B cell (primary cell): ENCODE measurements around the gene GRB14. TPM values are rescaled to one million over a fixed set of nuclear protein-coding genes. Genes with fewer than 3 reads are reported as not detected.

Experiments
- ATAC-seq: fragments of 200-7000 bp; cut with Tn5 transposase; one replicate; pipeline ENCODE4 v1.10.0; 2021; ENCODE audit warnings: low read depth, mild to moderate bottlenecking, moderate number of reproducible peaks, moderate library complexity
- CTCF ChIA-PET: fragments of 350-600 bp; sonication (Branson Sonifier 250); formaldehyde crosslinking; loops from one replicate; lab custom pipeline; 2021; ENCODE audit warnings: antibody characterized with exemption, inconsistent platforms; lab: Charles Lee
- POLR2A ChIA-PET: fragments of 350-600 bp; sonication (Branson Sonifier 250); formaldehyde crosslinking; loops from one replicate; lab custom pipeline; 2021; ENCODE audit warnings: antibody characterized with exemption; lab: Charles Lee
- DNase-seq: peaks from one replicate; pipeline ENCODE4 v3.0.0; 2013
- H2AFZ ChIP-seq: 2 replicates; pipeline ENCODE4 v1.6.1; 2012; ENCODE audit warnings: mild to moderate bottlenecking, low read depth, low read length; ENCODE audit not compliant: insufficient read depth, poor library complexity, severe bottlenecking
- H3K27ac ChIP-seq, 2 donors: 1 replicate in 1 of 2; 2 replicates in 1 of 2; pipeline ENCODE4 v1.5.1; 2012 to 2013; ENCODE audit warnings: low read length in 2 of 2, mild to moderate bottlenecking in 2 of 2, moderate library complexity in 1 of 2
- H3K27me3 ChIP-seq, 4 experiments: fragments of 200-600 bp in 1 of 4; sonication (generic) in 1 of 4; replicated peaks in 1 of 4; 1 replicate in 2 of 4; 2 replicates in 2 of 4; pipeline versions ENCODE4 v1.6.1 to v1.7.0; 2013 to 2016; ENCODE audit warnings: low read length in 3 of 4, mild to moderate bottlenecking in 2 of 4, mixed read lengths in 1 of 4, moderate library complexity in 1 of 4; ENCODE audit not compliant: insufficient read depth in 4 of 4, control insufficient read depth in 3 of 4; ENCODE audit errors: control extremely low read depth in 1 of 4
- H3K36me3 ChIP-seq, 2 experiments: replicated peaks in 1 of 2; 1 replicate in 1 of 2; 2 replicates in 1 of 2; pipeline versions ENCODE4 v1.6.1 to v1.7.1; 2013; ENCODE audit warnings: low read length in 1 of 2; ENCODE audit not compliant: insufficient read depth in 2 of 2, control insufficient read depth in 1 of 2; ENCODE audit errors: control extremely low read depth in 1 of 2, extremely low read depth in 1 of 2
- H3K4me1 ChIP-seq, 2 donors: fragments of 200-600 bp in 1 of 2; sonication (generic) in 1 of 2; 1 replicate in 1 of 2; 2 replicates in 1 of 2; pipeline versions ENCODE4 v1.5.1 to v1.6.1; 2013 to 2017; ENCODE audit warnings: low read length in 2 of 2; ENCODE audit not compliant: control insufficient read depth in 2 of 2, insufficient read depth in 2 of 2
- H3K4me2 ChIP-seq: replicated peaks from 2 replicates; pipeline ENCODE3; 2012; ENCODE audit warnings: mild to moderate bottlenecking, low read depth, low read length; ENCODE audit not compliant: poor library complexity, severe bottlenecking
- H3K4me3 ChIP-seq, 5 experiments: fragments of 200-600 bp in 1 of 5; sonication (generic) in 1 of 5; 1 replicate in 3 of 5; 2 replicates in 2 of 5; pipeline versions ENCODE4 v1.5.1 to v1.7.0; 2011 to 2016; ENCODE audit warnings: low read length in 4 of 5, mild to moderate bottlenecking in 4 of 5, low read depth in 2 of 5, control low read depth in 1 of 5, moderate library complexity in 1 of 5; ENCODE audit not compliant: insufficient read depth in 1 of 5; ENCODE audit errors: control extremely low read depth in 1 of 5, extremely low read depth in 1 of 5
- H3K79me2 ChIP-seq: fragments of 200-600 bp; sonication (generic); one replicate; pipeline ENCODE4 v1.6.0; 2016; ENCODE audit warnings: low read length; ENCODE audit not compliant: control insufficient read depth, insufficient read depth
- H3K9ac ChIP-seq: fragments of 200-600 bp; sonication (generic); 2 replicates; pipeline ENCODE4 v1.6.1; 2017; ENCODE audit warnings: mild to moderate bottlenecking, low read length, moderate library complexity
- H3K9me3 ChIP-seq, 3 donors: one replicate each; pipeline versions ENCODE4 v1.6.1 to v1.7.1; 2013; ENCODE audit warnings: low read length in 2 of 3; ENCODE audit not compliant: control insufficient read depth in 2 of 3, insufficient read depth in 1 of 3; ENCODE audit errors: control extremely low read depth in 1 of 3
- H4K20me1 ChIP-seq: 2 replicates; pipeline ENCODE4 v1.6.0; 2012; ENCODE audit warnings: mild to moderate bottlenecking, low read length; ENCODE audit not compliant: insufficient read depth, control insufficient read depth, poor library complexity, severe bottlenecking
- H3K27ac Mint-ChIP-seq: one replicate; pipeline ENCODE4 v1.8.0; 2021; ENCODE audit warnings: mixed read lengths
- H3K27me3 Mint-ChIP-seq: one replicate; pipeline ENCODE4 v1.8.0; 2021; ENCODE audit warnings: mixed read lengths
- H3K4me1 Mint-ChIP-seq: one replicate; pipeline ENCODE4 v1.8.0; 2021; ENCODE audit warnings: mixed read lengths
- H3K4me3 Mint-ChIP-seq: one replicate; pipeline ENCODE4 v1.8.0; 2021; ENCODE audit warnings: mixed read lengths
- H3K9me3 Mint-ChIP-seq: one replicate; pipeline ENCODE4 v1.8.0; 2022; ENCODE audit warnings: mixed read lengths; ENCODE audit not compliant: insufficient read depth
- CTCF ChIP-seq: fragments of 200-600 bp; IDR thresholded peaks from one replicate; pipeline ENCODE4 v1.8.0; 2022; ENCODE audit warnings: antibody characterized with exemption, mild to moderate bottlenecking
- EZH2 ChIP-seq: IDR thresholded peaks from 2 replicates; pipeline ENCODE4 v1.6.1; 2012; ENCODE audit warnings: borderline replicate concordance, low read depth, mild to moderate bottlenecking, moderate library complexity, low read length; ENCODE audit not compliant: insufficient read depth, poor library complexity, severe bottlenecking
- WGBS: methylation state at CpG from one replicate; pipeline ENCODE4 v1.1.5; 2013; ENCODE audit warnings: missing lambda C conversion rate; ENCODE audit not compliant: insufficient coverage; 5-methylcytosine and 5-hydroxymethylcytosine counted together
- intact Hi-C: fragments of 100-400 bp; cut with micrococcal nuclease; formaldehyde crosslinking; loops from one replicate; pipeline ENCODE4 v1.10.0; 2022
- polyA plus RNA-seq: library from polyadenylated mRNA; depleted of rRNA; stranded (reverse); fragments of >200 nt; gene quantifications from 2 replicates; pipeline ENCODE4 v1.2.3, GENCODE V29; 2012
- total RNA-seq, 2 donors: library from RNA; stranded (reverse); fragments of 120-200 nt in 1 of 2; gene quantifications; 1 replicate in 1 of 2; 2 replicates in 1 of 2; pipeline versions ENCODE4 v1.2.3 to v1.2.4, GENCODE V29; 2013 to 2022

GRB14 gene
- total and polyA plus RNA-seq, 2 donors (not counting 1 experiment from before 2014, with no cell fraction given): not detected

DNA sequence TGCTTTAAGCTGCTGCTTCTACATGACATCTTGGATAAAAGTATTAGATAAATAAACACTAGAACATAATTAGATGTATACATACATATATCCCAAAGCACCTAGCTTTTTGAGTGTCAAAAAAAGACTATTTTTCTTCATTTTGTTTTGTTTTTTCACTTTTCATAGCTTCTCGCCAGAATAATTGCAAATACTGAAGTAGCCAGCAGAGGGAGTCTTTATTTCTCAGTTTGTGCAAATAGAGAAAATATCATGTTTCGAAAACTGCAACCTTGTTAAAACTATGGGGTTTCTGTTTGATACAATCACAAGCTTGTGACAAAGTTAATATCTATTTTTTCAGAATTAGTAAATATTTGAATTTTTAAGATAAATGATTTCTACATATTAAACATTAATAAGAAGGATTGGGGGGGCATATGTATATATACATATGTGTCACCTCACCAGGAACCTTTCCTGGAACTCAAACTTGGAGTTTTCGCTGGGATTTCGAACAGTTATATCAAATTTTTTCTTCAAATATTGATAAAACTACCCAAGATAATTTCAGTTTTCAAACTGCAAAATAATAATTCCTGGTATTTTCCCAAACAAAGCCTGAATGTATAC lies 61.0 kb downstream of the GRB14 start:
- H3K4me2 ChIP-seq: no peak overlapping the region
- intact Hi-C loops: loop anchor here (10.0 kb wide), 1 partner anchor 355 kb away; no protein-coding TSS in a partner anchor
- CTCF ChIA-PET: interaction anchor here (0.6 to 2.7 kb wide), 12 partner anchors 9 to 644 kb away, joined by 3 to 8 read pairs (median 4); partner anchors contain the start of gene SCN3A
- H3K9ac ChIP-seq: no peak overlapping the region
- no peak overlapping the region for H3K4me3 ChIP-seq
- ATAC-seq: no peak
- no peaks in the 10 kb centered on the region for H3K79me2 ChIP-seq
- no peak overlapping the region for H3K4me3 Mint-ChIP-seq
- peak; percentile 90 for TF ChIP-seq CTCF
- TF ChIP-seq EZH2: no peak
- no peaks in the 10 kb centered on the region for H3K36me3 ChIP-seq
- no CpG with 5 or more reads among the region's 4 CpGs for WGBS
- POLR2A ChIA-PET: no interaction called here
- H3K4me1 ChIP-seq: no peaks in the 10 kb centered on the region
- no peaks in the 10 kb centered on the region for H4K20me1 ChIP-seq
- no peaks in the 10 kb centered on the region for H3K9me3 Mint-ChIP-seq
- peaks cover 4% of the 10 kb centered on the region for H3K4me1 Mint-ChIP-seq
- H2AFZ ChIP-seq: no peak overlapping the region
- peaks cover 3% of the 10 kb centered on the region for H3K27me3 Mint-ChIP-seq
- no peaks in the 10 kb centered on the region for H3K27me3 ChIP-seq
- H3K9me3 ChIP-seq: no peaks in the 10 kb centered on the region
- H3K27ac ChIP-seq: no peak overlapping the region
- no peak overlapping the region for H3K27ac Mint-ChIP-seq
- peak; percentile 15 for DNase-seq

DNA sequence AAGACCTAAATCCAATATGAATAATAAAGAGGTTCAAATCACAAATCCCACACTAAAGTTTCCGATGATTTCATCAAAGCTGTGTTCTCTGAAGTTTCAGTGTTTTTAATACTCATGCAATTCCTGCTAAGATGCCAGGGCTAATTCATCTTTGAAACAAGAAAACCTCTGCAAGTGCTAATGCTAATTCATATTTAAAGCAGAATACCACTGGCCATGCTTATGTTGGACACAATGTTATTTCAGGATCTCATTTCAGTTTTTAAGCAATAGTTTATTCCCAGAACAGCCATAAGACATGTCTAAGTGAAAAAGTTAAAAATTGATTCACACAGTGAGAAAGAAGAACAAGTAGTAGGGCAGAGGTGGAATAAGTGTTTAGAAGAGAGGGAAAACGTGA lies 62.8 kb downstream of the GRB14 start:
- intact Hi-C loops: no loop called here
- Histone ChIP-seq H3K9ac (no peak overlapping the region), H3K36me3 (no peaks in the 10 kb centered on the region), H3K9me3 (no peaks in the 10 kb centered on the region), H3K79me2 (no peaks in the 10 kb centered on the region), H2AFZ (no peak overlapping the region), H3K4me3 (no peak overlapping the region), H3K4me1 (no peaks in the 10 kb centered on the region), H3K27ac (no peak overlapping the region), H3K27me3 (no peaks in the 10 kb centered on the region), H3K4me2 (no peak overlapping the region), H4K20me1 (no peaks in the 10 kb centered on the region)
- H3K27me3 Mint-ChIP-seq: peaks cover 3% of the 10 kb centered on the region
- peaks cover 4% of the 10 kb centered on the region for H3K4me1 Mint-ChIP-seq
- no peaks in the 10 kb centered on the region for H3K9me3 Mint-ChIP-seq
- CTCF ChIA-PET: no interaction called here
- POLR2A ChIA-PET: no interaction called here
- H3K4me3 Mint-ChIP-seq: no peak overlapping the region
- DNase-seq: no peak
- ATAC-seq: no peak
- no peak for TF ChIP-seq CTCF
- no peak for TF ChIP-seq EZH2
- H3K27ac Mint-ChIP-seq: no peak overlapping the region
- 86% methylated on average over 1 of the region's 2 CpGs for WGBS
